ENCODE data around the gene OR6P1.

The OR6P1 gene

GRCh38 chr1:158570480-158570879 is at the start of gene OR6P1:
Gene OR6P1 (minus strand): TSS chr1:158570580. CDS start chr1:158563604, 6,976 bp downstream.
- no peak for DNase-seq

- no peak for DNase-seq
Measured at GRCh38 chr1:158613764-158614163, 43.4 kb upstream of the OR6P1 start.

GRCh38 chr1:158611916-158612315 is 41.5 kb upstream of the OR6P1 start:
- no peak for DNase-seq

- DNase-seq, result no peak
Measured at GRCh38 chr1:158607296-158607695, 36.9 kb upstream of the OR6P1 start.

- DNase-seq, result no peak
Measured at GRCh38 chr1:158604968-158605367, 34.6 kb upstream of the OR6P1 start, which contains the start of gene OR10Z1. Gene OR10Z1 (plus strand): TSS chr1:158605268. CDS start chr1:158606439, 1,171 bp downstream.

- no peak for DNase-seq
Measured at GRCh38 chr1:158600735-158601134, 30.4 kb upstream of the OR6P1 start.

GRCh38 chr1:158586942-158587341 is 16.6 kb upstream of the OR6P1 start:
- DNase-seq, result no peak

GRCh38 chr1:158583962-158584361 is 13.6 kb upstream of the OR6P1 start:
- no peak for DNase-seq

- DNase-seq, result no peak
Measured at GRCh38 chr1:158579733-158580132, 9.4 kb upstream of the OR6P1 start, which contains the start of gene OR10X1. Gene OR10X1 (minus strand): TSS chr1:158579899. CDS start chr1:158579899, 0 bp downstream.

- DNase-seq, result no peak
Measured at GRCh38 chr1:158577561-158577960, 7.2 kb upstream of the OR6P1 start.

- DNase-seq, result no peak
Measured at GRCh38 chr1:158572226-158572625, 1.8 kb upstream of the OR6P1 start.

GRCh38 chr1:158564608-158565007 is 5.8 kb downstream of the OR6P1 start:
- no peak for DNase-seq

GRCh38 chr1:158563853-158564252 is 6.5 kb downstream of the OR6P1 start:
- no peak for DNase-seq

GRCh38 chr1:158559696-158560095 is 10.7 kb downstream of the OR6P1 start:
- DNase-seq, result no peak

- no peak for DNase-seq
Measured at GRCh38 chr1:158554352-158554751, 16.0 kb downstream of the OR6P1 start, which contains the start of gene OR6Y1. Gene OR6Y1 (minus strand): TSS chr1:158554405. CDS start chr1:158548105, 6,300 bp downstream.

GRCh38 chr1:158552296-158552695 is 18.1 kb downstream of the OR6P1 start:
- no peak for DNase-seq

GRCh38 chr1:158547533-158547932 is 22.8 kb downstream of the OR6P1 start:
- no peak for DNase-seq

- DNase-seq, result no peak
Measured at GRCh38 chr1:158537609-158538008, 32.8 kb downstream of the OR6P1 start.

GRCh38 chr1:158534496-158534895 is 35.9 kb downstream of the OR6P1 start:
- no peak for DNase-seq

GRCh38 chr1:158527190-158527815 is 43.1 kb downstream of the OR6P1 start:
- DNase-seq, result no peak

- no peak for DNase-seq
Measured at GRCh38 chr1:158521666-158522058, 48.7 kb downstream of the OR6P1 start.

GRCh38 chr1:158520955-158521665 is 49.3 kb downstream of the OR6P1 start:
- no peak for DNase-seq

- DNase-seq, result no peak
Measured at GRCh38 chr1:158520021-158520420, 50.4 kb downstream of the OR6P1 start.

- no peak for DNase-seq
Measured at GRCh38 chr1:158516966-158517365, 53.4 kb downstream of the OR6P1 start.
